Fibroblast of lung (primary cell): ENCODE measurements around the gene TMC2. TPM values are rescaled to one million over a fixed set of nuclear protein-coding genes. Genes with fewer than 3 reads are reported as not detected.

Experiments used
- DNase-seq, 2 donors: peaks; one replicate each; pipeline versions ENCODE4 v3.0.0 to v3.0.0-alpha.2; 2010; ENCODE audit warnings: low read depth in 2 of 2
- H2AFZ ChIP-seq: 2 replicates; pipeline ENCODE4 v1.5.1; 2012; ENCODE audit warnings: low read length, control low read depth, inconsistent platforms
- H3K27ac ChIP-seq: 2 replicates; pipeline ENCODE4 v1.5.1; 2011; ENCODE audit warnings: low read length, control low read depth; ENCODE audit not compliant: insufficient read depth
- H3K27me3 ChIP-seq: 2 replicates; pipeline ENCODE4 v1.5.1; 2011; ENCODE audit warnings: mild to moderate bottlenecking, low read length; ENCODE audit not compliant: control insufficient read depth, insufficient read depth
- H3K36me3 ChIP-seq: 2 replicates; pipeline ENCODE4 v1.5.1; 2011; ENCODE audit warnings: low read length; ENCODE audit not compliant: control insufficient read depth, insufficient read depth
- H3K4me1 ChIP-seq: 2 replicates; pipeline ENCODE4 v1.5.1; 2011; ENCODE audit warnings: low read length; ENCODE audit not compliant: control insufficient read depth, insufficient read depth; ENCODE audit errors: extremely low read depth
- H3K4me2 ChIP-seq: 2 replicates; pipeline ENCODE4 v1.5.1; 2011; ENCODE audit warnings: low read length, control low read depth; ENCODE audit not compliant: insufficient read depth; ENCODE audit errors: extremely low read depth
- H3K4me3 ChIP-seq, 4 experiments: fragments of 200-600 bp in 1 of 4; sonication (generic) in 1 of 4; replicated peaks in 1 of 4; 2 replicates each; pipeline ENCODE4 v1.5.1; 2011 to 2016; ENCODE audit warnings: low read length in 4 of 4, low read depth in 3 of 4, mild to moderate bottlenecking in 3 of 4, control low read depth in 2 of 4, inconsistent platforms in 1 of 4, mixed read lengths in 1 of 4; ENCODE audit not compliant: insufficient read depth in 1 of 4; ENCODE audit errors: control extremely low read depth in 1 of 4
- H3K79me2 ChIP-seq: 2 replicates; pipeline ENCODE4 v1.5.1; 2012; ENCODE audit warnings: mild to moderate bottlenecking, low read length, inconsistent platforms; ENCODE audit not compliant: control insufficient read depth, insufficient read depth
- H3K9ac ChIP-seq: 2 replicates; pipeline ENCODE4 v1.5.1; 2011; ENCODE audit warnings: mild to moderate bottlenecking, low read length, control low read depth; ENCODE audit not compliant: insufficient read depth
- H3K9me3 ChIP-seq: 2 replicates; pipeline ENCODE4 v1.5.1; 2012; ENCODE audit warnings: low read depth, low read length; ENCODE audit not compliant: control insufficient read depth, insufficient read depth
- H4K20me1 ChIP-seq: 2 replicates; pipeline ENCODE4 v1.5.1; 2011; ENCODE audit warnings: low read length; ENCODE audit not compliant: control insufficient read depth, insufficient read depth; ENCODE audit errors: extremely low read depth
- CTCF ChIP-seq, 2 donors: IDR thresholded peaks in 1 of 2; conservative IDR thresholded peaks in 1 of 2; 1 replicate in 1 of 2; 2 replicates in 1 of 2; pipeline ENCODE4 v1.5.1; 2011 to 2012; ENCODE audit warnings: low read length in 2 of 2, control low read depth in 1 of 2, inconsistent platforms in 1 of 2, low read depth in 1 of 2, mild to moderate bottlenecking in 1 of 2
- EZH2 ChIP-seq: IDR thresholded peaks from 2 replicates; pipeline ENCODE4 v1.5.1; 2012; ENCODE audit warnings: low read length, control low read depth, mild to moderate bottlenecking; ENCODE audit errors: missing control alignments
- polyA plus RNA-seq, 2 donors: library from polyadenylated mRNA; depleted of rRNA in 1 of 2; stranded (reverse) in 1 of 2; unstranded in 1 of 2; fragments of >200 nt; gene quantifications; 2 replicates each; pipeline ENCODE4 v1.2.1, GENCODE V29; 2011 to 2012; ENCODE audit warnings: missing spikeins in 1 of 2
- total RNA-seq: library from RNA; depleted of rRNA; stranded (reverse); fragments of >200 nt; gene quantifications from 2 replicates; pipeline ENCODE4 v1.2.1, GENCODE V29; 2014

TMC2 gene
- total and polyA plus RNA-seq, 2 donors (not counting 1 experiment from before 2014, with no cell fraction given): under 0.01 TPM; not detected in 1

- no peaks in the 10 kb centered on the region for H3K9me3 ChIP-seq
- no peaks in the 10 kb centered on the region for H3K27me3 ChIP-seq
- TF ChIP-seq CTCF (conservative IDR thresholded peaks at IDR 0.05 in 1 of 2, IDR thresholded peaks at IDR 0.05 in 1 of 2; ENCODE audit: low read depth in 1 of 2, low read length in 2 of 2) (no peak), EZH2 (no peak)
- H4K20me1 ChIP-seq: no peaks in the 10 kb centered on the region
- H3K4me3 ChIP-seq: no peak overlapping the region
- no peaks in the 10 kb centered on the region for H3K36me3 ChIP-seq
- H2AFZ ChIP-seq: no peak overlapping the region
- no peaks in the 10 kb centered on the region for H3K79me2 ChIP-seq
- DNase-seq: no peak
- no peak overlapping the region for H3K27ac ChIP-seq
- H3K4me2 ChIP-seq: no peak overlapping the region
- H3K4me1 ChIP-seq: no peaks in the 10 kb centered on the region
- H3K9ac ChIP-seq: no peak overlapping the region
These were observed 63.1 kb downstream of the TMC2 start for GRCh38 chr20:2599288-2600006.

GRCh38 chr20:2602046-2602735 is 65.8 kb downstream of the TMC2 start:
- H3K9ac ChIP-seq: no peak overlapping the region
- H3K27me3 ChIP-seq: no peaks in the 10 kb centered on the region
- H3K4me1 ChIP-seq: no peaks in the 10 kb centered on the region
- no peak overlapping the region for H3K4me2 ChIP-seq
- no peaks in the 10 kb centered on the region for H4K20me1 ChIP-seq
- TF ChIP-seq CTCF (conservative IDR thresholded peaks at IDR 0.05 in 1 of 2, IDR thresholded peaks at IDR 0.05 in 1 of 2; ENCODE audit: low read depth in 1 of 2, low read length in 2 of 2) (no peak), EZH2 (no peak)
- no peak overlapping the region for H3K4me3 ChIP-seq
- no peaks in the 10 kb centered on the region for H3K36me3 ChIP-seq
- H3K27ac ChIP-seq: no peak overlapping the region
- no peak for DNase-seq
- H3K79me2 ChIP-seq: no peaks in the 10 kb centered on the region
- H2AFZ ChIP-seq: no peak overlapping the region
- no peaks in the 10 kb centered on the region for H3K9me3 ChIP-seq

GRCh38 chr20:2602746-2603145 is 66.4 kb downstream of the TMC2 start:
- Histone ChIP-seq H2AFZ (no peak overlapping the region), H3K36me3 (no peaks in the 10 kb centered on the region)
- no peak for DNase-seq

More at GRCh38 chr20:2602746-2603145, 66.4 kb downstream of the TMC2 start:
- H3K4me3 ChIP-seq: no peak overlapping the region
- H3K9ac ChIP-seq: no peak overlapping the region
- no peak overlapping the region for H3K27ac ChIP-seq
- H3K79me2 ChIP-seq: no peaks in the 10 kb centered on the region
- no peaks in the 10 kb centered on the region for H3K9me3 ChIP-seq
- H4K20me1 ChIP-seq: no peaks in the 10 kb centered on the region
- H3K4me1 ChIP-seq: no peaks in the 10 kb centered on the region
- TF ChIP-seq EZH2 (no peak), CTCF (conservative IDR thresholded peaks at IDR 0.05 in 1 of 2, IDR thresholded peaks at IDR 0.05 in 1 of 2; ENCODE audit: low read depth in 1 of 2, low read length in 2 of 2) (no peak)
- no peaks in the 10 kb centered on the region for H3K27me3 ChIP-seq
- no peak overlapping the region for H3K4me2 ChIP-seq
